GM23338 (cell line): Measurements from ENCODE around the gene HDAC10. TPM values are rescaled to one million over a fixed set of nuclear protein-coding genes. Genes with fewer than 3 reads are reported as not detected.

Source experiments
- ATAC-seq: fragments of 200-7000 bp; cut with Tn5 transposase; 3 replicates; pipeline ENCODE4 v1.9.1; 2020
- DNase-seq: peaks from one replicate; pipeline ENCODE4 v3.0.0-alpha.2; 2015; ENCODE audit warnings: low spot score
- H2AFZ ChIP-seq: fragments of 200-600 bp; sonication (generic); 2 replicates; pipeline ENCODE4 v1.8.0; 2016; ENCODE audit warnings: antibody characterized with exemption, mild to moderate bottlenecking, moderate library complexity
- H3F3A ChIP-seq: fragments of 200-600 bp; sonication (generic); replicated peaks from 2 replicates; pipeline ENCODE4 v1.8.0; 2017; ENCODE audit warnings: antibody characterized with exemption, mixed run types, low read depth
- H3K27ac ChIP-seq: fragments of 200-600 bp; sonication (generic); 2 replicates; pipeline ENCODE4 v1.6.1; 2016; ENCODE audit warnings: low read depth
- H3K27me3 ChIP-seq: fragments of 200-600 bp; sonication (generic); 2 replicates; pipeline ENCODE4 v1.8.0; 2016; ENCODE audit warnings: mild to moderate bottlenecking, mixed run types, moderate library complexity; ENCODE audit not compliant: insufficient read depth
- H3K36me3 ChIP-seq: fragments of 200-600 bp; sonication (generic); 2 replicates; pipeline ENCODE4 v1.8.0; 2016; ENCODE audit warnings: mild to moderate bottlenecking; ENCODE audit not compliant: insufficient read depth
- H3K4me1 ChIP-seq: fragments of 200-600 bp; sonication (generic); 2 replicates; pipeline ENCODE4 v1.8.0; 2016; ENCODE audit warnings: mild to moderate bottlenecking, moderate library complexity; ENCODE audit not compliant: insufficient read depth
- H3K4me2 ChIP-seq: fragments of 200-600 bp; sonication (generic); 2 replicates; pipeline ENCODE4 v1.7.1; 2017; ENCODE audit warnings: mixed run types
- H3K4me3 ChIP-seq: fragments of 200-600 bp; sonication (generic); 2 replicates; pipeline ENCODE4 v1.6.1; 2016; ENCODE audit warnings: mixed run types
- H3K79me2 ChIP-seq: fragments of 200-600 bp; sonication (generic); replicated peaks from 2 replicates; pipeline ENCODE4 v1.8.0; 2017; ENCODE audit warnings: mild to moderate bottlenecking; ENCODE audit not compliant: insufficient read depth
- H3K9me2 ChIP-seq: fragments of 200-600 bp; sonication (generic); 2 replicates; pipeline ENCODE4 v1.8.0; 2017; ENCODE audit not compliant: insufficient read depth
- H4K20me1 ChIP-seq: fragments of 200-600 bp; sonication (generic); replicated peaks from 2 replicates; pipeline ENCODE4 v1.8.0; 2017; ENCODE audit warnings: mild to moderate bottlenecking; ENCODE audit not compliant: insufficient read depth
- H3K27ac Mint-ChIP-seq: 2 replicates; pipeline ENCODE4 v1.8.0; 2020; ENCODE audit warnings: inconsistent platforms, mild to moderate bottlenecking, moderate library complexity, mixed read lengths
- H3K27me3 Mint-ChIP-seq: 3 replicates; pipeline ENCODE4 v1.8.0; 2022; ENCODE audit warnings: low read depth, mild to moderate bottlenecking, moderate library complexity, mixed read lengths, inconsistent platforms; ENCODE audit not compliant: insufficient read depth, poor library complexity
- H3K36me3 Mint-ChIP-seq: 3 replicates; pipeline ENCODE4 v1.8.0; 2021; ENCODE audit warnings: low read depth, mild to moderate bottlenecking, inconsistent platforms, moderate library complexity, mixed read lengths
- H3K4me1 Mint-ChIP-seq: 3 replicates; pipeline ENCODE4 v1.8.0; 2020; ENCODE audit warnings: mild to moderate bottlenecking, inconsistent platforms, mixed read lengths
- H3K4me3 Mint-ChIP-seq: 3 replicates; pipeline ENCODE4 v1.8.0; 2021; ENCODE audit warnings: moderate library complexity, mild to moderate bottlenecking, inconsistent platforms, mixed read lengths
- H3K9me3 Mint-ChIP-seq: 3 replicates; pipeline ENCODE4 v1.8.0; 2020; ENCODE audit warnings: moderate library complexity, mild to moderate bottlenecking, inconsistent platforms, mixed read lengths
- CREB1 ChIP-seq: fragments of 250-450 bp; sonication (Bioruptor Pico); IDR thresholded peaks from 2 replicates; pipeline ENCODE4 v1.5.0; 2020; ENCODE audit warnings: low read depth, mild to moderate bottlenecking, moderate library complexity
- EZH2 ChIP-seq: fragments of 200-600 bp; sonication (generic); IDR thresholded peaks from one replicate; pipeline ENCODE4 v1.8.0; 2017; ENCODE audit warnings: antibody characterized with exemption, mild to moderate bottlenecking, low read depth; ENCODE audit not compliant: unreplicated experiment
- EZH2phosphoT487 ChIP-seq: fragments of 200-600 bp; sonication (generic); IDR thresholded peaks from one replicate; pipeline ENCODE4 v1.8.1; 2018; ENCODE audit warnings: antibody characterized with exemption; ENCODE audit not compliant: unreplicated experiment
- JUNB ChIP-seq: IDR thresholded peaks from one replicate; pipeline ENCODE4 v1.6.1; 2016; ENCODE audit warnings: antibody characterized with exemption; ENCODE audit not compliant: unreplicated experiment
- NANOG ChIP-seq: IDR thresholded peaks from 2 replicates; pipeline ENCODE4 v1.6.1; 2016; ENCODE audit warnings: antibody characterized with exemption, borderline replicate concordance
- POLR2AphosphoS5 ChIP-seq: IDR thresholded peaks from 2 replicates; pipeline ENCODE4 v1.6.1; 2016; ENCODE audit warnings: antibody characterized with exemption, low read depth
- STAT1 ChIP-seq: IDR thresholded peaks from one replicate; pipeline ENCODE4 v1.6.1; 2016; ENCODE audit warnings: antibody characterized with exemption; ENCODE audit not compliant: unreplicated experiment
- ZNF114 ChIP-seq: fragments of 250-450 bp; sonication (Bioruptor Pico); IDR thresholded peaks from 2 replicates; pipeline ENCODE4 v1.5.0; 2020; ENCODE audit warnings: mild to moderate bottlenecking, moderate library complexity
- ZNF331 ChIP-seq: fragments of 250-450 bp; sonication (Bioruptor Pico); IDR thresholded peaks from 2 replicates; pipeline ENCODE4 v1.5.0; 2020; ENCODE audit warnings: low read depth, mild to moderate bottlenecking, moderate library complexity
- ZNF462 ChIP-seq: fragments of 250-450 bp; sonication (Bioruptor Pico); IDR thresholded peaks from 2 replicates; pipeline ENCODE4 v1.5.0; 2020; ENCODE audit warnings: mild to moderate bottlenecking, moderate library complexity
- polyA plus RNA-seq: library from polyadenylated mRNA; unstranded; fragments of >200 nt; fragmentation: Nextera tagmentation; extraction: Ambion mirVana; gene quantifications from 2 replicates; pipeline ENCODE4 v1.2.1, GENCODE V29; 2016
- total RNA-seq: library from RNA; depleted of rRNA; stranded (reverse); fragments of >200 nt; shearing (Covaris generic); gene quantifications from 2 replicates; pipeline ENCODE4 v1.2.3, GENCODE V29; 2014
- TF ChIP-seq, protein P1 (sequence below): IDR thresholded peaks from 2 replicates; pipeline ENCODE4 v1.6.1; 2016; ENCODE audit warnings: antibody characterized with exemption
- TF ChIP-seq, protein P2 (sequence below), 2 experiments: fragments of 200-600 bp in 1 of 2; sonication (generic) in 1 of 2; conservative IDR thresholded peaks; 2 replicates each; pipeline versions ENCODE4 v1.5.1 to v1.6.1; 2016 to 2017; ENCODE audit warnings: antibody characterized with exemption in 2 of 2, low read depth in 2 of 2, mild to moderate bottlenecking in 2 of 2, moderate library complexity in 1 of 2
- TF ChIP-seq, protein P3 (sequence below): IDR thresholded peaks from one replicate; pipeline ENCODE4 v1.6.1; 2018; ENCODE audit warnings: antibody characterized with exemption; ENCODE audit not compliant: unreplicated experiment

The HDAC10 gene
- total and polyA plus RNA-seq, 2 experiments from 2014 or later = 4.1 to 41.9 TPM

DNA sequence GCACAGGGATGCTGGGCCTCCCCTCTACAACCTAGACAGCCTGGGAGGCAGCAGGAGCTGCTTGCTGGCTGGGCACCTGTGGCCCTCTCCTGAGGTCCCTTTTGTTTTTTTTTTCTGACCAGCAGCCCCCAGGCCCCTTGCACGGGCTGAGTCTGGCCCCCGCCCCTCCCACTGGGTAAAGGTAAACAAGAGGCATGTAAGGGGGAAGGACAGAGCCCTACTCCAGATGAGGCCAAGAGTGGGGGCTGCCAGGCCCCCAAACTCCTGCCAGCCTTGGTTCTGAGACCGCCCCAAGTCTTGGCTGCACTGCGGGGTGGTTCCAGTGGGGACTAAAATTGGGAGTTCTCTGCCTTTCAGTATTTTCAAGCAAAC is 47.2 kb upstream of the HDAC10 start:
- H3K27me3 ChIP-seq = no peaks in the 10 kb centered on the region
- H3K79me2 ChIP-seq = peaks cover 42% of the 10 kb centered on the region
- TF ChIP-seq ZNF331 (no peak), ZNF462 (CRISPR knock-in tag) (no peak), ZNF114 (CRISPR knock-in tag) (no peak), EZH2phosphoT487 (no peak), CREB1 (CRISPR knock-in tag) (no peak), NANOG (no peak), EZH2 (no peak), POLR2AphosphoS5 (no peak), JUNB (no peak), STAT1 (no peak)
- TF ChIP-seq, protein P1, sequence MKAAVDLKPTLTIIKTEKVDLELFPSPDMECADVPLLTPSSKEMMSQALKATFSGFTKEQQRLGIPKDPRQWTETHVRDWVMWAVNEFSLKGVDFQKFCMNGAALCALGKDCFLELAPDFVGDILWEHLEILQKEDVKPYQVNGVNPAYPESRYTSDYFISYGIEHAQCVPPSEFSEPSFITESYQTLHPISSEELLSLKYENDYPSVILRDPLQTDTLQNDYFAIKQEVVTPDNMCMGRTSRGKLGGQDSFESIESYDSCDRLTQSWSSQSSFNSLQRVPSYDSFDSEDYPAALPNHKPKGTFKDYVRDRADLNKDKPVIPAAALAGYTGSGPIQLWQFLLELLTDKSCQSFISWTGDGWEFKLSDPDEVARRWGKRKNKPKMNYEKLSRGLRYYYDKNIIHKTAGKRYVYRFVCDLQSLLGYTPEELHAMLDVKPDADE = no peak
- TF ChIP-seq, protein P2, sequence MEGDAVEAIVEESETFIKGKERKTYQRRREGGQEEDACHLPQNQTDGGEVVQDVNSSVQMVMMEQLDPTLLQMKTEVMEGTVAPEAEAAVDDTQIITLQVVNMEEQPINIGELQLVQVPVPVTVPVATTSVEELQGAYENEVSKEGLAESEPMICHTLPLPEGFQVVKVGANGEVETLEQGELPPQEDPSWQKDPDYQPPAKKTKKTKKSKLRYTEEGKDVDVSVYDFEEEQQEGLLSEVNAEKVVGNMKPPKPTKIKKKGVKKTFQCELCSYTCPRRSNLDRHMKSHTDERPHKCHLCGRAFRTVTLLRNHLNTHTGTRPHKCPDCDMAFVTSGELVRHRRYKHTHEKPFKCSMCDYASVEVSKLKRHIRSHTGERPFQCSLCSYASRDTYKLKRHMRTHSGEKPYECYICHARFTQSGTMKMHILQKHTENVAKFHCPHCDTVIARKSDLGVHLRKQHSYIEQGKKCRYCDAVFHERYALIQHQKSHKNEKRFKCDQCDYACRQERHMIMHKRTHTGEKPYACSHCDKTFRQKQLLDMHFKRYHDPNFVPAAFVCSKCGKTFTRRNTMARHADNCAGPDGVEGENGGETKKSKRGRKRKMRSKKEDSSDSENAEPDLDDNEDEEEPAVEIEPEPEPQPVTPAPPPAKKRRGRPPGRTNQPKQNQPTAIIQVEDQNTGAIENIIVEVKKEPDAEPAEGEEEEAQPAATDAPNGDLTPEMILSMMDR (conservative IDR thresholded peaks at IDR 0.05; ENCODE audit: low read depth in 2 of 2) = no peak
- TF ChIP-seq, protein P3, sequence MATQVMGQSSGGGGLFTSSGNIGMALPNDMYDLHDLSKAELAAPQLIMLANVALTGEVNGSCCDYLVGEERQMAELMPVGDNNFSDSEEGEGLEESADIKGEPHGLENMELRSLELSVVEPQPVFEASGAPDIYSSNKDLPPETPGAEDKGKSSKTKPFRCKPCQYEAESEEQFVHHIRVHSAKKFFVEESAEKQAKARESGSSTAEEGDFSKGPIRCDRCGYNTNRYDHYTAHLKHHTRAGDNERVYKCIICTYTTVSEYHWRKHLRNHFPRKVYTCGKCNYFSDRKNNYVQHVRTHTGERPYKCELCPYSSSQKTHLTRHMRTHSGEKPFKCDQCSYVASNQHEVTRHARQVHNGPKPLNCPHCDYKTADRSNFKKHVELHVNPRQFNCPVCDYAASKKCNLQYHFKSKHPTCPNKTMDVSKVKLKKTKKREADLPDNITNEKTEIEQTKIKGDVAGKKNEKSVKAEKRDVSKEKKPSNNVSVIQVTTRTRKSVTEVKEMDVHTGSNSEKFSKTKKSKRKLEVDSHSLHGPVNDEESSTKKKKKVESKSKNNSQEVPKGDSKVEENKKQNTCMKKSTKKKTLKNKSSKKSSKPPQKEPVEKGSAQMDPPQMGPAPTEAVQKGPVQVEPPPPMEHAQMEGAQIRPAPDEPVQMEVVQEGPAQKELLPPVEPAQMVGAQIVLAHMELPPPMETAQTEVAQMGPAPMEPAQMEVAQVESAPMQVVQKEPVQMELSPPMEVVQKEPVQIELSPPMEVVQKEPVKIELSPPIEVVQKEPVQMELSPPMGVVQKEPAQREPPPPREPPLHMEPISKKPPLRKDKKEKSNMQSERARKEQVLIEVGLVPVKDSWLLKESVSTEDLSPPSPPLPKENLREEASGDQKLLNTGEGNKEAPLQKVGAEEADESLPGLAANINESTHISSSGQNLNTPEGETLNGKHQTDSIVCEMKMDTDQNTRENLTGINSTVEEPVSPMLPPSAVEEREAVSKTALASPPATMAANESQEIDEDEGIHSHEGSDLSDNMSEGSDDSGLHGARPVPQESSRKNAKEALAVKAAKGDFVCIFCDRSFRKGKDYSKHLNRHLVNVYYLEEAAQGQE = no peak
- Mint-ChIP-seq H3K27me3 (peaks cover 28% of the 10 kb centered on the region), H3K4me3 (no peak overlapping the region; the same call in 2 of the 3 replicates), H3K36me3 (no peaks in the 10 kb centered on the region), H3K4me1 (peaks cover 6% of the 10 kb centered on the region; the same call in 2 of the 3 replicates), H3K9me3 (no peaks in the 10 kb centered on the region), H3K27ac (no peak overlapping the region)
- no peak overlapping the region for H3K4me3 ChIP-seq
- peaks cover 5% of the 10 kb centered on the region; the same call in 1 of the 2 replicates for H4K20me1 ChIP-seq
- H3K4me2 ChIP-seq = peak overlapping the region; percentile 43; the same call in 1 of the 2 replicates
- H3K36me3 ChIP-seq = no peaks in the 10 kb centered on the region
- H3K27ac ChIP-seq = no peak overlapping the region
- no peak overlapping the region for H2AFZ ChIP-seq
- H3K4me1 ChIP-seq = peaks cover 21% of the 10 kb centered on the region; the same call in 1 of the 2 replicates
- H3K9me2 ChIP-seq = no peaks in the 10 kb centered on the region
- H3F3A ChIP-seq = no peaks in the 10 kb centered on the region; the same call in 1 of the 2 replicates
- no peak for ATAC-seq
- DNase-seq = no peak
